ENCODE measurements around the gene DAB2IP. TPM values are rescaled to one million over a fixed set of nuclear protein-coding genes. Genes with fewer than 3 reads are reported as not detected.

DAB2IP gene
- total and polyA plus RNA-seq, 2 donors, result 16.8 to 42.3 TPM

DNA sequence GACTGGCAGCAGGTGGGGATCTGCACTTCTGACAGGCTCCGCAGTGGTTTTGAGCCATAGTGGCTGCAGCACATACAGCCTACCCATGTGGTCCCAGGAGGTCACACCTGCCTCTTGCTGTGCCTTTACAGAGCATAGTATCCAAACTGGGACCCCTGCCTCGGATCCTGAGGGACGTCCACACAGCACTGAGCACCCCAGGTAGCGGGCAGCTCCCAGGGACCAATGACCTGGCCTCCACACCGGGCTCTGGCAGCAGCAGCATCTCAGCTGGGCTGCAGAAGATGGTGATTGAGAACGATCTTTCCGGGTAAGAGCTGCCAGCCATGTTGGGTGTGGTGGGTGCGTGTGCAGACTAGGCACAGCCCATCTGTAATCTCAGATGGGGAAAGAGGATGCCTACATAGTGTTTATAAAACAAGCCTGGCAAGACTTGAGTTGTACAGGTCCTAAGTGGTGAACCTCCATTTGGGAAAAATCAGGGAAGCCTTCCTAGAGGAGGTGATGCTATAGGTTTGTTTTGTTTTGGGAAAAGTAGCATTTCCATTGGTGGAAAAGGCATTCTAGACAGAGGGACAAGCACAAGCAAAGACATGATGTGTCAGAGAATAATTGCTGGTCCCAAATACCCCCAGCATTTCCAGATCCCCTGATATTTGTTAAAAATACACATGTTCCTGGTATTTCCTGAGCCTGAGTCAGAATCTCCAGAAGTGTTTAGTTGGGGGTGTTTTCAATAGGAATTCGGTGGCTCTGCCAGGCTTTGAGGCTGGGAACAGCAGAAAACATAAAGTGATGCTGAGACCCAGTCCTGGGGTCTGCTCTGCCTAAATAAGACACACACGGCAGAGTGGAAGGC lies 119.2 kb downstream of the DAB2IP start:
- Histone ChIP-seq H3K4me3 (ENCODE audit: low read depth, low read length) (no peak overlapping the region), H3K36me3 (ENCODE audit: insufficient read depth) (peaks cover 6% of the 10 kb centered on the region), H3K4me1 (ENCODE audit: insufficient read depth) (no peaks in the 10 kb centered on the region), H3K27ac (ENCODE audit: low read depth) (no peak overlapping the region)
- 91% methylated on average over 10 of the region's 10 CpGs for WGBS
- DNase-seq (ENCODE audit: extremely low spot score), result no peak

GRCh38 chr9:121771418-121771817 lies 120.0 kb downstream of the DAB2IP start:
- Histone ChIP-seq H3K27ac (ENCODE audit: low read depth) (no peak overlapping the region), H3K4me1 (ENCODE audit: insufficient read depth) (no peaks in the 10 kb centered on the region), H3K4me3 (ENCODE audit: low read depth, low read length) (no peak overlapping the region), H3K36me3 (ENCODE audit: insufficient read depth) (peaks cover 13% of the 10 kb centered on the region)
- no peak for DNase-seq (ENCODE audit: extremely low spot score)
- 58% methylated on average over 5 of the region's 5 CpGs for WGBS

DNA sequence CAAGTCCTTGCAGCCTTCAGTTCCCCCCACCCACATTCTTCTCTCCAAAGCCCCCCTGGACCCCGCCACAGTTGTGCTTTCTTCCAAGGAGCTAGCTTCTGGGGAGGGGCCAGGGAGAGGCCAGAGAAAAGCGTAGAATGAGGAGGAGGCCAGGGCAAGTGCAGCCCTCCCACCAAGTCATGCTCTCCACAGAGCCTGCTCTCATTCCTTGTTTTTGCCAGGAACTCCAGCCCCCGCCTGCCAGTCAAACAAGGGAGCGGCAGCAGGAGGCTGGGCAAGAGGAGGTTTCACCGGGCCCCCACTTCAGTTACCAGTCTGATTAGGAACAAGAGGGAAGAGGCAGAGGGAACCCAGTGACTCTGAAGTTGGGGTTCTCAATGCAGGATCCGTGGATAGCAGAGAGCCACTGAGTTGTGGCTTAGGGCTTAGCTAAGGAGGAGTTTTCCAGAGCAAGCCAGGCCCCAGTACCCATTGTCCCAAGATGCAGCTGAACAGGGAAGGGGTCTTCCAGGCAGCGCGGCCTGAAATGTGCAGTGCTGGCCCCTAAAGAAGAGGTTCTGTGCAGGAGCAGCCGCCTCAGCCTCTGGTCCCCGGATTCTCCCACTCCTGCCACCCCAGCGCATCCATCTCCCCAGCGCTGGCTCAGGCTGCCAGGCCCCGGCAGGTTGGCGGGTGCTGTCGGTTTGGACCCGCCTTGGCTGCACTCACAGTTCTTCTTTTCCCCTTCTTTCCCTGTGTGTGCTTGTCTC lies 120.6 kb downstream of the DAB2IP start:
- H3K4me1 ChIP-seq (ENCODE audit: insufficient read depth), result no peaks in the 10 kb centered on the region
- no peak overlapping the region for H3K4me3 ChIP-seq (ENCODE audit: low read depth, low read length)
- H3K36me3 ChIP-seq (ENCODE audit: insufficient read depth), result peaks cover 14% of the 10 kb centered on the region
- no peak for DNase-seq (ENCODE audit: extremely low spot score)
- H3K27ac ChIP-seq (ENCODE audit: low read depth), result no peak overlapping the region
- 89% methylated on average over 16 of the region's 16 CpGs for WGBS

GRCh38 chr9:121772600-121773285 lies 121.3 kb downstream of the DAB2IP start:
- peaks cover 14% of the 10 kb centered on the region for H3K36me3 ChIP-seq (ENCODE audit: insufficient read depth)
- WGBS, result 92% methylated on average over 45 of the region's 45 CpGs
- H3K27ac ChIP-seq (ENCODE audit: low read depth), result no peak overlapping the region

DNA sequence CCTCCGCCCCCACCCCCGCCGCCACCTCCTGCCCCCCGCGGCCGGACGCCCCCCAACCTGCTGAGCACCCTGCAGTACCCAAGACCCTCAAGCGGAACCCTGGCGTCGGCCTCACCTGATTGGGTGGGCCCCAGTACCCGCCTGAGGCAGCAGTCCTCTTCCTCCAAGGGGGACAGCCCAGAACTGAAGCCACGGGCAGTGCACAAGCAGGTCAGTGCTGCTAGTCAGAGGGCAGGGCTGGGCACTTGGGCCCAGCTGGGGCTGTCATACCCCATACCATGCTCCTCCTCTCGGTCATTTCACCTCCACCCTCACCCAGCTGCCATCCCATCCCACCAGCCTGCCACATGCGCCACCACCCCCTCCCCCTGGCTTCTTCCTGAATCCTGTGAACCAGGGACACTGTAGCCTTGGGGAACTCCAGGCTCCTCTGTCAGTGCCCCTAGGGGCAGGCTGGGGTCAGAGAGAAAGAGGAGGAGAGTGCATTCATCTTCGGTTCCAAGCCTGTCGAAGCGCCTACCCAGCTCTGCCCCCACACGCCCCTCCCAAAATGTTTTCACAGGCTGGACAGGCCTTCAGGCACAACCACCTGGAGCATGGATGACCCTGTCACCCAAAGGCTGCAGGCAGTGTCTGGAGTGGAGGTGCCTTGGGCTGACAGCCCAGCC lies 122.0 kb downstream of the DAB2IP start:
- no peaks in the 10 kb centered on the region for H3K4me1 ChIP-seq (ENCODE audit: insufficient read depth)
- no peak for DNase-seq (ENCODE audit: extremely low spot score)
- WGBS, result 93% methylated on average over 18 of the region's 18 CpGs
- peaks cover 14% of the 10 kb centered on the region for H3K36me3 ChIP-seq (ENCODE audit: insufficient read depth)
- no peak overlapping the region for H3K27ac ChIP-seq (ENCODE audit: low read depth)
- H3K4me3 ChIP-seq (ENCODE audit: low read depth, low read length), result no peak overlapping the region

More at GRCh38 chr9:121772600-121773285, 121.3 kb downstream of the DAB2IP start:
- Histone ChIP-seq H3K4me3 (ENCODE audit: low read depth, low read length) (no peak overlapping the region), H3K4me1 (ENCODE audit: insufficient read depth) (no peaks in the 10 kb centered on the region)
- DNase-seq (ENCODE audit: extremely low spot score), result no peak

DNA sequence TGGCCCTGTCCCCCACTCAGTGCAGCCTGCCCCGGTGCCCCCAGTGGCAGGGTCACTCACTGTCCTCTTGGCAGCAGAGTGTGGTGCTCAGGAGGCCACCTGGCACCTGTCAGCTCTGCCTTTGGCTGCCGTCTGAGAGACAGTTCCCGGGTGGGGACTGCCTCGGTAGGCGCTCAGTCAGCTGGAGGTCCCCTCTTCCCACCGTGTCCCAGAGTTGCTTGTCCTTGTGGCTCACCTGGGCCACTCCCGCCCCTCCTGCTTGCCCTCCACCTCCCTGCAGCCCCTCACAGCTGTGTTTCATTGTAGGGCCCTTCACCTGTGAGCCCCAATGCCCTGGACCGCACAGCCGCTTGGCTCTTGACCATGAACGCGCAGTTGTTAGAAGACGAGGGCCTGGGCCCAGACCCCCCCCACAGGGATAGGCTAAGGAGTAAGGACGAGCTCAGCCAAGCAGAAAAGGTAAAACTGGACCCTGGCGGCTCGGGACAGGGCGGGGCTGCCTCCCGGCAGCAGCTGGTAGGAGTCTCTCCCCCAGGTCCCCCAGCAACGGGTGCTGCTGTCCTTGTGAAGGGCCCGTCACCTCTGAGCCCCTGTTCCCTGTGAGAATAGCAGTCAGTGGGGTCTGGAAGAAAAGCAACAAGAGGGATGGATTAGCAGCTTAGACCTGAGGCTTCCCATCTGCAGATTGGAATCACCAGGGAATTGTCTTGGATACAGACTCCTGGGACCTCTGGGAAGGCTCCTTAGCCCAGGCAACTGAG lies 122.7 kb downstream of the DAB2IP start:
- H3K4me1 ChIP-seq (ENCODE audit: insufficient read depth), result no peaks in the 10 kb centered on the region
- WGBS, result 91% methylated on average over 19 of the region's 19 CpGs
- no peak overlapping the region for H3K4me3 ChIP-seq (ENCODE audit: low read depth, low read length)
- no peak for DNase-seq (ENCODE audit: extremely low spot score)
- no peak overlapping the region for H3K27ac ChIP-seq (ENCODE audit: low read depth)
- H3K36me3 ChIP-seq (ENCODE audit: insufficient read depth), result peaks cover 14% of the 10 kb centered on the region

GRCh38 chr9:121774715-121775613 lies 123.5 kb downstream of the DAB2IP start:
- H3K4me3 ChIP-seq (ENCODE audit: low read depth, low read length), result no peak overlapping the region
- no peaks in the 10 kb centered on the region for H3K4me1 ChIP-seq (ENCODE audit: insufficient read depth)
- H3K36me3 ChIP-seq (ENCODE audit: insufficient read depth), result peaks cover 14% of the 10 kb centered on the region
- no peak for DNase-seq (ENCODE audit: extremely low spot score)
- 93% methylated on average over 26 of the region's 26 CpGs for WGBS
- no peak overlapping the region for H3K27ac ChIP-seq (ENCODE audit: low read depth)

GRCh38 chr9:121776001-121776738 lies 124.7 kb downstream of the DAB2IP start:
- Histone ChIP-seq H3K36me3 (ENCODE audit: insufficient read depth) (peaks cover 14% of the 10 kb centered on the region), H3K27ac (ENCODE audit: low read depth) (no peak overlapping the region)

DNA sequence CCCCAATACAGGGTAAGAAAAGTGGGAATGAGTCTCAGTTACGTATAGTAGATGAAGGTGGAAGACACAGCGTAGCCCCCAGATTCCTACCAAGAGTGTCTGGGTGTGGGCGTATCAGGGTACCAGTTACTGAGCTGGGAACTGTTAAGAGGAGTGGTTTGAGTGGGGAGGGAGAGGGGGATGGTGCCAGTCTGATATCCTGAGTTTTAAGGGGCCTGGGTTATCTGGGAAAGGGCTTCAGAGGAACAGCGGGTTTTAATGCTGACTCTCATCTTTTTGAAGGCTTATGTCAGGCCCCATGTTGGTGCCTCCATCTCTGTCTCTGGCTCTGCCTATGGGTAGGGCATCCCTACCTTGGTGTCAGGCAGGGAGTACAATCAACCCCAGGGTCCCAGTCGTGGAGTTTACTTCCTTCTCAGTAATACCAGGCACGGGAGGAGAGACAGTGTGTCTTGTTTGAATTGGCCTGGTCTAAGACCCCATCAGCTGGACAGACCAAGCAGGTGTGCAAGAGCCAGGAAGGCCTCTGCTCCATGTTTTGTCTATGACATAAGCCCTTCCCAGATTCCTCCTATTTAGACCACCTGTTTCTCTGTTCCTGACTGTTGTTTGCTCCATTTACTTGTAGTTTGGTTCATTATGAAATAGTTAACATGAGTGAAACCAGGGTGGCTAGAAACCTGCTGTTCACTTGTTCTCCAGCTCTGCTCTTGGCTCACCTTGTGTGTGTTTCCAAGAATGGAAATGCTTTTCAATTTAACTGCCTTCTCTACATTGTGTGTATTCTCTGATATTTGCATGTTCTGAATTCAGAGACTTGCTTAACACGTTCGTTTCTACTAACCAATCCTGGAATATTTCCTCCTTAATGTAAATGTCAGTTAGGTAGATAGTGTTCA lies 125.6 kb downstream of the DAB2IP start:
- no peak for DNase-seq (ENCODE audit: extremely low spot score)
- no peak overlapping the region for H3K27ac ChIP-seq (ENCODE audit: low read depth)
- no peak overlapping the region for H3K4me3 ChIP-seq (ENCODE audit: low read depth, low read length)
- WGBS, result 92% methylated on average over 8 of the region's 8 CpGs
- no peaks in the 10 kb centered on the region for H3K4me1 ChIP-seq (ENCODE audit: insufficient read depth)
- H3K36me3 ChIP-seq (ENCODE audit: insufficient read depth), result peaks cover 19% of the 10 kb centered on the region

More at GRCh38 chr9:121776001-121776738, 124.7 kb downstream of the DAB2IP start:
- no peaks in the 10 kb centered on the region for H3K4me1 ChIP-seq (ENCODE audit: insufficient read depth)
- WGBS, result 95% methylated on average over 23 of the region's 23 CpGs
- DNase-seq (ENCODE audit: extremely low spot score), result no peak
- no peak overlapping the region for H3K4me3 ChIP-seq (ENCODE audit: low read depth, low read length)

DNA sequence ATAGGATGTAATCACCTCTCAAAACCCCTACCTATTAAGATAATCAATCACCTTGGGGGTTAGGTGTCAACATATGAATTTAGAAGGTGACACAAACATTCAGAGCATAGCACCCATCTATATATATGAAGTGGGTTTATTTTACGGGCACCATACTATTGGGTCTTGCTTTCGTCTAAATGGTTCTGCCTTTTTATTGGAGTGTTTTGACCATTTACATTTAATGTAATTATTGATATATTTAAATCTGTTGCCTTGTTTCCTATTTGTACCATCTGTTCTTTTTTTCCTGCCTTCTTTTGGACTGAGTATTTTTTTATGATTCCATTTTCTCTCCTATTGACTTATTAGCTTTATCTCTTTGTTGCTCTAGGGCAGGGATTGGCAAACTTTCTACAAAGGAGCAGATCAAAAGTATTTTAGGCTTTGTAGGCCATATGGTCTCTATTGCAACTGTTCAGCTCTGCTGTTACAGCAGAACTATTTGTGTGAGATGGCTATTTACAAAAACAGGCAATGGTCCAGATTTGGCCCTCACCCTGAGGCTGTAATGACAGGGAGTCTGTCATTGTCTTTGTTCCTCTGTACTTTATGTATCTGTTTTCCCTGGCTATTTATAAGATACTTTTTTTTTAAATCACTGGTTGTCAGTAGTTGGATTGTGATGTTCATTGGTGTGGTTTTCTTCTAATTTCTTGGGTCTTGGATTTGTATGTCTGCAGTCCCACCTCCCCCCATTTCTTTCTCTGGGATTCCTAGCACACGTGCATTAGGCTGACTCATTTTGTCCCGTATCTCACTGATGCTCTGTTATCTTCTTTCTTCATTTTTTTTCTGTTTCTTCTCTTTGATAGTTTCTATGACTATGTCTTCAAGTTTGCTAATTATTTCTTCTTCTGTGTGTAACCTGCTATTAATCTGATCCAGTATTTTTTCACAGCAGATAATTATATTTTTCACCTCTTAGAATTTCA lies 127.1 kb downstream of the DAB2IP start:
- Histone ChIP-seq H3K4me1 (ENCODE audit: insufficient read depth) (no peaks in the 10 kb centered on the region), H3K4me3 (ENCODE audit: low read depth, low read length) (no peak overlapping the region), H3K36me3 (ENCODE audit: insufficient read depth) (peaks cover 13% of the 10 kb centered on the region), H3K27ac (ENCODE audit: low read depth) (no peak overlapping the region)
- DNase-seq (ENCODE audit: extremely low spot score), result no peak
- WGBS, result 78% methylated on average over 4 of the region's 4 CpGs

Measured in urinary bladder (tissue), 4 donors.